Measurements from ENCODE around the gene SLC6A18.
"Not testable (repeated sequence)": the region's sequence is repeated elsewhere in the genome, so short reads cannot be mapped to it uniquely, and the experiment has no call there.

Gene SLC6A18

GRCh38 chr5:1216918-1217295 lies 8.3 kb upstream of the SLC6A18 start:
- DNase-seq, result no peak

DNA sequence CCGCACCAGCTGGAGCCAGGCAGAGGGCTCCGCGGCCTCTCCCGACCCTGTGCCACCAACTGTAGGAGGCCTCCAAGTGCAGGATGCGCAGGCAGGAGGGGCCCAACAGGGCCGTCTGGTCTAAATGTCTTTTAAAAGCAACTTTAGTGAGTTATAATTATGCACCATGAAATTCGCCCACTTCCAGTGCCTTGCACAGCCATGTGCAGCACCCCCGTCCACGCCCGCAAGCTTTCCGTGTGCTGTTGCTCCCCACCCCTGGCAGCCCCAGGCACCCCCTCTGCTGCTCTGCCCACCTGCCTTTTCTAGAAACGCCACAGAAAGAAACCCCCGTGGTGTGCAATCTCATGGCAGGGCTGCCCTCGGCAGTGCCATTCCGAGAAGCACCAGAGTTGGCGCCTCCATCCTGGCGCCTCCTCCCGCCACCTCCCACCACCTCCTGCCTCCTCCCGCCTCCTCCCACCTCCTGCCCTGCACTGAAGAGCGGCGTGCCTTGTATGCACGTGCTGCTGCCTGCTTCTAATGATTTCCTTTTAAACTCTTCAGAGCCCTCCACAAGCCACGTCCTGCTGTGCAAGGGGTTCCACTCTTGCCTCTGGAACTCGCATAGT lies 7.5 kb upstream of the SLC6A18 start:
- no peak for DNase-seq

DNA sequence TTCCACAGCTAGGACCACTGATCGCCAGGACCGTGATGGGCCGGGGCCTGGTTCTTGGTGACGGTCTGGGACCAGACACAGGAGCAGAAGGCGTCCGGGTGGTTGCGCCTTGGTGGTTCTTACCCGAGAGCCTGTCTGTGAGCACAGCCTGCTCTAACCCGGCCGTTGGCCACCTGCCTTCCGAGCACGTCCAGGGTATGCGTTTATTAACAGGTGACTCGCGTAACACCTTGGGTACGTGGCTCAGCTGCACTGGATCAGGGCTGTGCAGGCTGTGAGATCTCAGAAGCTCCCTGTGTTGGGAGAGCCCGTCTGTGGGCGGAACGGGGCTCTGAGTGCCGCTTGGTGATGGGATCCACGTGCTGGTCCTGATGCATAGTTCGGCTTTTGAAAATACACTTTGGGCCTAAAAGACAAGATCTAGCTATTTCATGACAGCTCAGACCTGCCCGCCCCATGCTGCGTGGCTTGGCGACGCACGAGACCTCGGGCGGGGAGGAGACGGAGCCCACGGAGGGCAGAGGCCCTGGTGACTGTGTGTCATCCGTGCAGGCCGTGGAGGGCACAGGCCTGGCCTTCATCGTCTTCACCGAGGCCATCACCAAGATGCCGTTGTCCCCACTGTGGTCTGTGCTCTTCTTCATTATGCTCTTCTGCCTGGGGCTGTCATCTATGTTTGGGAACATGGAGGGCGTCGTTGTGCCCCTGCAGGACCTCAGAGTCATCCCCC lies 6.7 kb upstream of the SLC6A18 start:
- DNase-seq, result no peak

DNA sequence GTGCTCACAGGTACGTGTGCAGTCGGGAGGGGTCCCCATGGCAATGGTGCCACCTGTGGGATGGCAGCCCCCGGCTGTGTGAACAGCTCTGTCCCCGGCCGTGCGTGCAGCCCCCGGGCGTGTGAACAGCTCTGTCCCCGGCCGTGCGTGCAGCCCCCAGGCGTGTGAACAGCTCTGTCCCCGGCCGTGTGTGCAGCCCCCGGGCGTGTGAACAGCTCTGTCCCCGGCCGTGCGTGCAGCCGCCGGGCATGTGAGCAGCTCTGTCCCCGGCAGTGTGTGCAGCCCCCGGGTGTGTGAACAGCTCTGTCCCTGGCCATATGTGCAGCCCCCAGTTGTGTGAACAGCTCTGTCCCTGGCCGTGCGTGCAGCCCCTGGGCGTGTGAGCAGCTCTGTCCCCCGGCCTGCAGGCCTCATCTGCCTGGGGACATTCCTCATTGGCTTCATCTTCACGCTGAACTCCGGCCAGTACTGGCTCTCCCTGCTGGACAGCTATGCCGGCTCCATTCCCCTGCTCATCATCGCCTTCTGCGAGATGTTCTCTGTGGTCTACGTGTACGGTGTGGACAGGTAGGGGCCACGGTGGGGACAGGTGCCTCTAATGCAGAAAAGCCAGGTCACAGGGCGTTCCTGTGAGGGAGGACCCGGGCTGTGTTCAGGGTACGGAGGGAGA lies 5.9 kb upstream of the SLC6A18 start:
- DNase-seq, result no peak

- DNase-seq, result no peak
Observed at GRCh38 chr5:1219768-1220100, 5.4 kb upstream of the SLC6A18 start.

DNA sequence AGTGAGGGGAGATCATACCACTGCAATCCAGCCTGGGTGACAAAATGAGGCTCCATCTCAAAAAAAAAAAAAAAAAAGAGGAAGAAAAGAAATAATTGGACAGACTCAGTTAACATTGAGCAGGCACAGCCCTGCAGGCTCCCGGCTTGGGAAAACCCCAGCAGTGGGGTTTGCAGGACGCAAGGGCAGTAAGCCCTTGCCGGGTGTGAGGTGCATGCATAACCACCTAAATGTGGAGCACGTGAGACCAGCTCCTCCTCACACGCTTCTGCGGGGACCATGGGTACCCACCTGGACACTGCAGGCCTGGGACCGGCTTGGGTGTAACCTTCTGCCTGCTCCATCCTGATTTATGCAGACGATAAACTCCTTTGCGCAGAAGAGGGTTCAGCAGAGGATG lies 4.8 kb upstream of the SLC6A18 start:
- DNase-seq, result no peak

GRCh38 chr5:1220831-1221230 lies 4.3 kb upstream of the SLC6A18 start:
- no peak for DNase-seq

- DNase-seq, result no peak
Observed at GRCh38 chr5:1221721-1222120, 3.5 kb upstream of the SLC6A18 start.

- no peak for DNase-seq
Observed at GRCh38 chr5:1222147-1222546, 3.0 kb upstream of the SLC6A18 start.

- DNase-seq, result no peak
Observed at GRCh38 chr5:1222621-1223277, 2.4 kb upstream of the SLC6A18 start.

DNA sequence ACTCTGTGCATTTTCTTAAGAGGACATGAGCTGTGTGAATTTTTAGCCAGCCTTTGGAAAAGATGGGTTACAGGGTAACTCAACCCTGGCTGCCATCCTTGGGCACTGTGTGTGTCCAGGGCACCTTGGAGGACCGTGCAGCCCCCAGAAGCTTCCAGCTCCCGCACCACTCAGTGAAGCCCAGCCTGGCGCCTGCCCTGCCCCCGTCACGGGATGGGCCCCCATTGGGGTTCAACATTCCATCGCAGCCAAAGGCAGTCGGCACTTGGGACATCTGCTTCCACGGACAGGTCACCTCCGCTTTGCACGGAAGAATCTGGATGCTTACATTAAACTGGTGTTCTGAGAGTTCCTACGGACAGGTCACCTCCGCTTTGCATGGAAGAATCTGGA lies 1.9 kb upstream of the SLC6A18 start:
- DNase-seq, result no peak

GRCh38 chr5:1224631-1225030 lies 550 bp upstream of the SLC6A18 start:
- no peak for DNase-seq

DNA sequence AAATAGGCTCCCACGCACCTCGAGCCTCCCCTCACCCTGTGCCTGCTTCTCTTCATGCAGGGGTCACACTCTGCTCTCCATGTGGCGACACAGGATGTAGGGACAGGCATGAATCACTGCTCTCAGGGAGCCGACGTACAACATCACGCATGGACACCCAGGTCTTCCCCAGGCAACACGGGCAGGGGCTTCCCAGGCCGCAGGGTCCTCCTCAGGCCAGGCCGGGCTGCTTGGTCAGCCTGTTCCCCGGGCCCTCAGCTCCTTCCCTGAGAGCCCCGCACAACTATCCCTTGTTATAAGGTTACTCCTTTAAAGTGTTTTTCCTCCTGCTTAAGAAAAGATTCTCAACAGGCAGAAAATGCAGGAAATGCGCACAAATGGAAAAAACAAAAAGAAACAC lies 1.1 kb downstream of the SLC6A18 start:
- DNase-seq, result no peak

DNA sequence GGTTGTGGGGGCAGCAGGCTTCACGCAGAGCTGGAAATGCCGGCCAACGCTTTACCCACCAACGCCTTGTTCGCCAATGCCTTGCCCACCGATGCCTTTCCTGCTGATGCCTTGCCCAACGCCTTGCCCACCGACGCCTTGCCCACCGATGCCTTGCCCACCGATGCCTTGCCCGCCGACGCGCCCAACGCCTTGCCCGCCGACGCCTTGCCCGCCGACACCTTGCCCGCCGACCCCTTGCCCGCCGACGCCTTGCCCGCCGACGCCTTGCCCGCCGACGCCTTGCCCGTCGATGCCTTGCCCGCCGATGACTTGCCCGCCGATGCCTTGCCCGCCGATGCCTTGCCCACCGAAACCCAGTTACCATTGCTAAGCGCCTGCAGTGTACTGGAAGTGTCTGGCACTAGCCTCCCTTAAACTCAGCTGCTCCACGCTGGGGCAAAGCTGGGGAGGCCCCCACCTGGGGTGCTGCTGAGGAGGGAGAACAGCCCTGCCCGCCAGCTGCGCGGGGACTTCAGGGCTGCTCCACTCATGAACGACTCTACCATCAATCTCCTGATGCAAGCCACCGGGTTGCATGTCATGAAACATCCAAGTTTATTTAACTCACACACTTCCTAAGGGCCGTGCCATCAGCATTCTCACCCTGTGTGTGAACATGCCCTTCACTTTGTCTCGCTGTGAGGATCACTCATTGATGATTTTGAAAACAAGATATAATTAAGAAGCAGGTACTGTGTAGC lies 1.8 kb downstream of the SLC6A18 start:
- no peak for DNase-seq

DNA sequence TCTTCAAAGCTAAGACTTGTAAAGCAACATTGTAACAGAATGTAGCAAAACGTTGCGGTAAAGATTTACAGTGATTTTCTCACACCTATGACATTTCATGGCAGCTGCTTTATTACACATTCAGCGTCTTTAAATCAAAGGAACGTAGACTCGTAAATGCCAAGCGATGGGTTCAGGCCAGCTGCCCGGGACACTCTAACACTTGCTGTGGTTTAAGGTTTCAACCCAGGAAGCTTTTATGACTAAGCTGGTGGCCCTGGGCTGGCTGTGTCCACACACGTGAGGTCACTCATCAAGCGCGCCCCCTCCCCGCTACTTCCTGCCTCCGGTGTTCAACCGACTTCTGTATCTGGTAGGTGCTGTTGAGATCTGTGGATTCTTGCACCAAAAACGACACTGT lies 2.5 kb downstream of the SLC6A18 start:
- DNase-seq, result no peak

DNA sequence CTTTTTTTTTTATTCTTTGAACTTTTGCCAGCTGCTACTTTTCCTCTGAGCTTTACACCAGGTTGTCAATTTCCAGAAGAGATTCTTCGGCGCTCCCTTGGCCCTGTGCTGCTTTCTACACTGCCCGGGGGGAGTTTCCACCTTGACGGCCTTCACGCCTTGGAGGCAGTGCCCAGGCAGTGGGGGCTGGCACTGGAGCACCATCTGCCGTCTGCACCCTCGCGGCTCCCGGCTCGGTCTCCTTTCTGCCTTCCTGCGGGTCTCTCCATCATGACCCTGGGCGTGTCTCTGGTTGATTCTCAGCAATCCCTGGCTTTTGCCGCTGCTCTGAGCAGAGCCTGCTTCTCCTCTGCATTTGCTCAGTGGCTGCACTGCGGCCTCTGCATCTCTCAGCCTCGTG lies 2.9 kb downstream of the SLC6A18 start:
- DNase-seq, result no peak

GRCh38 chr5:1229023-1229422 lies 3.8 kb downstream of the SLC6A18 start:
- not testable (repeated sequence) for DNase-seq

DNA sequence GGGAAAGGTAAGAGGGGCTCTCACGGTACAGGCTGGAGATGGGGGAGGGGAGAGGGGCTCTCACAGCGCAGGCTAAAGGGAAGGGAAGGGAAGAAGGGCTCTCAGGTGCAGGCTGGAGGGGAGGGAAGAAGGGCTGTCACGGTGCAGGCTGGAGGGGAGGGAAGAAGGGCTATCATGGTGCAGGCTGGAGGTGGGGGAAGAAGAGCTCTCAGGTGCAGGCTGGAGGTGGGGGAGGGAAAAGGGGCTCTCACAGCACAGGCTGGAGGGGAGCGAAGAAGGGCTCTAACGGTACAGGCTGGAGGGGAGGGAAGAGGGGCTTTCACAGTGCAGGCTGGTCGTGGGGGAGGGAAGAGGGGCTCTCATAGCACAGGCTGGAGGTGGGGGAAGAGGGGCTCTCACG lies 4.6 kb downstream of the SLC6A18 start:
- no peak for DNase-seq

- DNase-seq, result no peak
Observed at GRCh38 chr5:1230551-1230950, 5.4 kb downstream of the SLC6A18 start.

GRCh38 chr5:1231354-1231905 lies 6.2 kb downstream of the SLC6A18 start:
- DNase-seq, result no peak

- no peak for DNase-seq
Observed at GRCh38 chr5:1232780-1233179, 7.6 kb downstream of the SLC6A18 start.

- DNase-seq, result no peak
Observed at GRCh38 chr5:1235379-1235778, 10.2 kb downstream of the SLC6A18 start.

DNA sequence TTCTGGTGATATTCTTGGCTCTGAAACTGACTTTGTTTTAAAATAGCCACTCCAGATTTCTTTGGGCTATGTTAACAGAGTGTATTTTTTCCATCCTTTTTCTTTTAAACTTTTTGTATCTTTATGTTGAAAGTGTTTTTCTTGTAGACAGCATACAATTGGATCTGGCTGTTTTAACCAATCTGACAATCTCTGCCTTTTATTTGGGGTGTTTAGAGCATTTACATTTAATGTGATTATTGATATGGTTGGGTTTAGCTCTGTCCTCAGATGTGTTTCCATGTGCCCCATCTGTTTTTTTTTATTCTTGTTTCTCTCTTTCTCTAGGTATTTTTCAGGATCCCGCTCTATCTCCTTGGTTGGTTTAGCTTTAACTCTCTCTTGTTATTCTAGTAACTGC lies 10.7 kb downstream of the SLC6A18 start:
- no peak for DNase-seq
